ENCODE measurements around the gene ACR. TPM values are rescaled to one million over a fixed set of nuclear protein-coding genes. Genes with fewer than 3 reads are reported as not detected.
"Not testable (repeated sequence)": the region's sequence is repeated elsewhere in the genome, so short reads cannot be mapped to it uniquely, and the experiment has no call there.

ACR gene
- total and polyA plus RNA-seq, 5 donors, result 0.38 to 1.2 (median 0.54) TPM

GRCh38 chr22:50734986-50735738 is 2.8 kb upstream of the ACR start:
- Histone ChIP-seq H3K4me3 (ENCODE audit: low read length) (no peak overlapping the region), H3K4me1 (ENCODE audit: control insufficient read depth, insufficient read depth, low read length) (no peaks in the 10 kb centered on the region), H3K27ac (ENCODE audit: low read length) (no peak overlapping the region), H3K9me3 (ENCODE audit: control insufficient read depth, low read length) (no peaks in the 10 kb centered on the region), H3K27me3 (ENCODE audit: control insufficient read depth, insufficient read depth) (no peaks in the 10 kb centered on the region)
- 89% methylated on average over 13 of the region's 13 CpGs for WGBS
- no peak for ATAC-seq
- intact Hi-C loops (cut with DNase I), result no loop called here
- DNase-seq, result peak in 1 of 3 donors; percentile 38

GRCh38 chr22:50735739-50736030 is 2.3 kb upstream of the ACR start:
- Histone ChIP-seq H3K4me3 (ENCODE audit: low read length) (no peak overlapping the region), H3K27ac (ENCODE audit: low read length) (no peak overlapping the region), H3K4me1 (ENCODE audit: control insufficient read depth, insufficient read depth, low read length) (no peaks in the 10 kb centered on the region), H3K9me3 (ENCODE audit: control insufficient read depth, low read length) (no peaks in the 10 kb centered on the region), H3K27me3 (ENCODE audit: control insufficient read depth, insufficient read depth) (no peaks in the 10 kb centered on the region)
- 79% methylated on average over 6 of the region's 6 CpGs for WGBS
- intact Hi-C loops (cut with DNase I), result no loop called here
- no peak for DNase-seq
- no peak for ATAC-seq

- ATAC-seq (no peak), DNase-seq (peak in 1 of 3 donors; percentile 17)
- Histone ChIP-seq H3K27me3 (ENCODE audit: control insufficient read depth, insufficient read depth) (no peaks in the 10 kb centered on the region), H3K9me3 (ENCODE audit: control insufficient read depth, low read length) (no peaks in the 10 kb centered on the region), H3K4me1 (ENCODE audit: control insufficient read depth, insufficient read depth, low read length) (no peaks in the 10 kb centered on the region), H3K27ac (ENCODE audit: low read length) (no peak overlapping the region), H3K4me3 (ENCODE audit: low read length) (no peak overlapping the region)
- 88% methylated on average over 10 of the region's 10 CpGs for WGBS
- intact Hi-C loops (cut with DNase I), result no loop called here
These were observed 734 bp downstream of the ACR start for GRCh38 chr22:50738649-50739227.

GRCh38 chr22:50739279-50739691 is 1.3 kb downstream of the ACR start:
- no peaks in the 10 kb centered on the region for H3K4me1 ChIP-seq (ENCODE audit: control insufficient read depth, insufficient read depth, low read length)
- intact Hi-C loops (cut with DNase I), result no loop called here
- no peaks in the 10 kb centered on the region for H3K9me3 ChIP-seq (ENCODE audit: control insufficient read depth, low read length)
- no peaks in the 10 kb centered on the region for H3K27me3 ChIP-seq (ENCODE audit: control insufficient read depth, insufficient read depth)
- DNase-seq (peak in 2 of 3 donors; percentile 36 to 43), ATAC-seq (no peak)
- 72% methylated on average over 17 of the region's 17 CpGs for WGBS
- no peak overlapping the region for H3K4me3 ChIP-seq (ENCODE audit: low read length)
- H3K27ac ChIP-seq (ENCODE audit: low read length), result no peak overlapping the region

- WGBS, result 79% methylated on average over 12 of the region's 12 CpGs
- DNase-seq, result peak in 2 of 3 donors; percentile 33 to 45
These were observed 1.9 kb downstream of the ACR start for GRCh38 chr22:50739894-50740293.

GRCh38 chr22:50740714-50741113 is 2.7 kb downstream of the ACR start:
- H3K4me1 ChIP-seq (ENCODE audit: control insufficient read depth, insufficient read depth, low read length); ATAC-seq; intact Hi-C loops (cut with DNase I); H3K27me3 ChIP-seq (ENCODE audit: control insufficient read depth, insufficient read depth); H3K27ac ChIP-seq (ENCODE audit: low read length); H3K4me3 ChIP-seq (ENCODE audit: low read length); DNase-seq; H3K9me3 ChIP-seq (ENCODE audit: control insufficient read depth, low read length): not testable (repeated sequence)
- WGBS, result 82% methylated on average over 5 of the region's 5 CpGs

More at GRCh38 chr22:50739894-50740293, 1.9 kb downstream of the ACR start:
- no peak overlapping the region for H3K4me3 ChIP-seq (ENCODE audit: low read length)
- H3K27me3 ChIP-seq (ENCODE audit: control insufficient read depth, insufficient read depth), result no peaks in the 10 kb centered on the region
- H3K9me3 ChIP-seq (ENCODE audit: control insufficient read depth, low read length), result no peaks in the 10 kb centered on the region
- no peak overlapping the region for H3K27ac ChIP-seq (ENCODE audit: low read length)
- intact Hi-C loops (cut with DNase I), result no loop called here
- no peak for ATAC-seq
- no peaks in the 10 kb centered on the region for H3K4me1 ChIP-seq (ENCODE audit: control insufficient read depth, insufficient read depth, low read length)

- DNase-seq, result peak in 1 of 3 donors; percentile 36
- H3K27me3 ChIP-seq (ENCODE audit: control insufficient read depth, insufficient read depth); H3K9me3 ChIP-seq (ENCODE audit: control insufficient read depth, low read length); H3K4me3 ChIP-seq (ENCODE audit: low read length); ATAC-seq; H3K27ac ChIP-seq (ENCODE audit: low read length); H3K4me1 ChIP-seq (ENCODE audit: control insufficient read depth, insufficient read depth, low read length); intact Hi-C loops (cut with DNase I): not testable (repeated sequence)
- 68% methylated on average over 10 of the region's 12 CpGs for WGBS
These were observed 6.4 kb downstream of the ACR start for GRCh38 chr22:50744424-50744823.

- H3K4me3 ChIP-seq (ENCODE audit: low read length); H3K27ac ChIP-seq (ENCODE audit: low read length); H3K4me1 ChIP-seq (ENCODE audit: control insufficient read depth, insufficient read depth, low read length); H3K27me3 ChIP-seq (ENCODE audit: control insufficient read depth, insufficient read depth); intact Hi-C loops (cut with DNase I); ATAC-seq; H3K9me3 ChIP-seq (ENCODE audit: control insufficient read depth, low read length); DNase-seq: not testable (repeated sequence)
- 76% methylated on average over 1 of the region's 1 CpG for WGBS
These were observed 9.5 kb downstream of the ACR start for GRCh38 chr22:50747521-50747920.

- H3K27ac ChIP-seq (ENCODE audit: low read length); H3K27me3 ChIP-seq (ENCODE audit: control insufficient read depth, insufficient read depth); H3K4me1 ChIP-seq (ENCODE audit: control insufficient read depth, insufficient read depth, low read length); intact Hi-C loops (cut with DNase I); DNase-seq; H3K4me3 ChIP-seq (ENCODE audit: low read length); ATAC-seq; H3K9me3 ChIP-seq (ENCODE audit: control insufficient read depth, low read length): not testable (repeated sequence)
- 77% methylated on average over 12 of the region's 13 CpGs for WGBS
These were observed 10.6 kb downstream of the ACR start for GRCh38 chr22:50748630-50749029.

- H3K9me3 ChIP-seq (ENCODE audit: control insufficient read depth, low read length); ATAC-seq; H3K27me3 ChIP-seq (ENCODE audit: control insufficient read depth, insufficient read depth); H3K4me3 ChIP-seq (ENCODE audit: low read length); DNase-seq; H3K27ac ChIP-seq (ENCODE audit: low read length); intact Hi-C loops (cut with DNase I); H3K4me1 ChIP-seq (ENCODE audit: control insufficient read depth, insufficient read depth, low read length): not testable (repeated sequence)
- WGBS, result 75% methylated on average over 9 of the region's 9 CpGs
These were observed 11.5 kb downstream of the ACR start for GRCh38 chr22:50749302-50750074.

GRCh38 chr22:50755251-50755650 is 17.2 kb downstream of the ACR start:
- WGBS, result 71% methylated on average over 20 of the region's 20 CpGs
- peak in 1 of 3 donors; percentile 46 for DNase-seq
- H3K27me3 ChIP-seq (ENCODE audit: control insufficient read depth, insufficient read depth); H3K4me3 ChIP-seq (ENCODE audit: low read length); H3K27ac ChIP-seq (ENCODE audit: low read length); intact Hi-C loops (cut with DNase I); H3K9me3 ChIP-seq (ENCODE audit: control insufficient read depth, low read length); ATAC-seq; H3K4me1 ChIP-seq (ENCODE audit: control insufficient read depth, insufficient read depth, low read length): not testable (repeated sequence)
